Measurements from ENCODE around the gene ACOX3.

ACOX3 gene

DNA sequence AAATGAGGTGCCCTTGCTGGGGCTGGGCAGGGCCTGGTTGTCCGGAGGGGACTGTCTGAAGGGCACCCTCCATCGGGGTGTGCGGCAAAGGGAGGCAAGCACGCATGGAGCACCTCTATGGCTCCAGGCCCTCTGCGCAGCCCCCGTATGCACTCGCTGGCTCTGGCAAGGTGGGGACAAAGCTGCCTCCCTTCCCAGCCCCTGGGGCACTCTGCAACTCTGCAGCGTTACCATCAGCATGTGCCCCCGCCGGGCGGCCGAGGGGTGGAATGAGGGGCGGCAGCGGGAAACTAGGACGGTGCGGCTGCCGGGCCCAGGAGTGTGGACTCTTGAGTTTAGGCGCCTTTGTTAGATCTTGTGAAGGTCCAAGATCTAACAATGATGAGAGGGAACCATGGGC lies 26.5 kb upstream of the ACOX3 start:
- DNase-seq: no peak

DNA sequence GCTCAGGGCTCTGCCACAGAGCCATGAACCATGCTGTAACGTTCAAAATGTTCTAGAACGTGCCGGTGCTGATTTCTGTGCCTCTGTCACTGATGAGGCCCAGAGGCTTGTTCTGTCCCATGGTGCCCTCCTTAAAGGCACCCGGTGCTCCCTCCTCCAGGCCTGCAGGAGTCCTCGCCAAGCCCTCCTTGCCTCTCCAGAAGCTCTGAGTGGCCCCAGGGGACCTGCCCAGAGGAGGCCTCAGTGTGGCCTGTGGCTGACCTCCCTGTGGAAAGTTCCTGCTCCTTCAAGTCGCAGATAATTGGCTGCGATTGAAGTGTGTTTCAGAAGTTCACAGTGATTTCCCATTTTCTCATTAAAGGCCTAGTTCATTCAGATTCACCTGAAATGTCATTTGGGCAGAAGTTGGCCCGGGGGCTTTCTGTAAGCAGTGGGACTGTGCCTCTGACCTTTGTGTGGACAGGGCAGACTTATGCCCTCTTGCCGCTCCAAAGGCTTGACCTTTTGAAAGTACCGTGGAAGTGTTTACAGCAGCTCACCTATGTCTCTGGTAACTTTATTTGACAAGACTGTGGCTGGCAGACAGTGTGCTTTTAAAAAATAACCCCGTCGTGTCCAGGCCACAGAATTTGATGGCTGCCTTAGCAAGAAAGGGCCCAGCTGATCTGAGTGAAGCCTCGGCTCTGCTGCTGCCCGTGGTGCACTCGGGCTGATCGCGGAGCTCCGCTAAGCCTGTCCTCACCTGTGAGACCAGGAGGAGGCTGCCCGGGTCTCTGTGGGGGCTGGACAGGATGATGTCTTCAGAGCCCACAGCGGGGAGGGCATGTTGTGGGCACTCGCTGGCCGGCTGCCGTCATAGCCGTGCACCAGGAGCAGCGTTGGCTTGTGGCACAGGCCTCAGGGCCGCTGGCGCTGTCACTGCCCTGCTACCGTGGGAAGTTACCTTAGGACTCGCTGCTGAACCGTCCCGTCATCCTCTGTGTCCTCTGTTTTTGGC lies 25.4 kb upstream of the ACOX3 start:
- no peak for DNase-seq

DNA sequence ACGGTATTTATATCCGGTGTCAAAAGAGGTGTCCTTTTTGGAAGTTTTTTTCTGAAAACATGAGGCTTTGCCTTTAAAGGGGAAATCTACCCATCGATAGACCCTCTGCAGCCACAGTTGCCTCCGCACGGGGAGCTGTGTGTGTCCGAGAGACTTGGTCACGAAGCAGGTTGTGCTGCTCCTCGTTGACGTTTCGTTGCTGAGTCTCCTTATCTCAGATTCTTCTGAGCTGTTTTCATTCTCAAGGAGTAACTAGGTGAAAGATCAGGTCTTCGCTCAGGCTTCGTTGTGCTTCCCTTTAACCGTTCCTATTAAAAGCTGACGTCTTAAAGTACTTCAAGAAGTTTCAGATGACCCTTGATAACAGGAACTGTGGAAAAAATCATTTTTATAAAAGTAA lies 23.9 kb upstream of the ACOX3 start:
- no peak for DNase-seq

DNA sequence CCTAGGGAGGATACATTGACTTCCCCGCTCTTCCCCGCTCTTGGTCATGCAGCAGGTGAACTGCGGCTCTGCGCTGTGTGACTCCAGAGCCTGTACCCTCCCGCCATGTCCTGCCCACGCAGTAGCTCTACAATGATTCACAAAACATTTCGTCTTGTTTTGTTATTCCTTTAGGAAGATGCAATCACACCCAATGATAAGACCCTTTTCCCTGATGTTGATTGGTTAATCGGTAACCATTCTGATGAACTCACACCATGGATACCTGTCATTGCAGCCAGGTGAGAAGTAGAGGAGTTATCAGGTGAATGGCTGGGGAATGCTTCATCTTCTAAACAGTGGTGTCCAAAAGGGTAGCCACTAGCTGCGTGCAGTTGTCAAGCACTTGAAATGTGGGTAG lies 23.3 kb upstream of the ACOX3 start:
- no peak for DNase-seq

DNA sequence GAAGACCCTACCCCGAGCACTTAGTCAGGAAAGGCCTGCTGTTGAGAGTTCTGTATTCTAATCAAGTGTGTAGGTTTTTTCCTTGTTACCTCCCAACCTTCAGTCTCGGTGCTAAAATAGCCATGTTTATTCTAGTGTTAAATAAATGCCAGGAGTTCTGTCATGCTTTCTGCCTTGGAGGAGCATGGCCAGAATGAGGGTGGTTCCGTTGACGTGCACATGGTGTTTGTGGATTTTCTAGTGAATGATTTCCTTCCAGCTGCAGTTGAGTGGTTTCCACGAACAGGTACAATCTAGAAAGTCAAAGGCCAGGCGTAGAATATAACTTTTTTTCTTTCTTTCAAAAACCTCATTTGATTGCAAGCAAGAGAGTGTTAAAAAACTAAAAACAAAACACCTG lies 21.1 kb upstream of the ACOX3 start:
- DNase-seq: no peak

DNA sequence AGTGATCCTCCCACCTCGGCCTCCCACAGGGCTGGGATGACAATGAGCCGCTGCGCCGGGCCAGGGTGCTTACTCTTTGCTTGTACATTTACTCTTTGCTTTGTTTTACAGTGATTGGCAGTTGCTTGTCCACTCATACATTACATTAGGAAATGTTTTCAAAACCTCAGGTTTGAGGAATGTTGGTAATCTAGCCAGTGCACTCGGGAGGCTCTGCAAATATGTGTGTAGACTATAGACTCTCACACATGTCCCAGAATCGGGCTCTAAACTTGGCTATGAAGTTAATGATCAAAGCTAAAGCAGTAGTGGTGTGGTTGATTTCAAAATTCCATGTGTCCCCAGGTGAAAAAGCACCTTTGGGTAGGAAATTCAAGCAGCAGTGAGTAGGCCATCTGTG lies 20.6 kb upstream of the ACOX3 start:
- no peak for DNase-seq

DNA sequence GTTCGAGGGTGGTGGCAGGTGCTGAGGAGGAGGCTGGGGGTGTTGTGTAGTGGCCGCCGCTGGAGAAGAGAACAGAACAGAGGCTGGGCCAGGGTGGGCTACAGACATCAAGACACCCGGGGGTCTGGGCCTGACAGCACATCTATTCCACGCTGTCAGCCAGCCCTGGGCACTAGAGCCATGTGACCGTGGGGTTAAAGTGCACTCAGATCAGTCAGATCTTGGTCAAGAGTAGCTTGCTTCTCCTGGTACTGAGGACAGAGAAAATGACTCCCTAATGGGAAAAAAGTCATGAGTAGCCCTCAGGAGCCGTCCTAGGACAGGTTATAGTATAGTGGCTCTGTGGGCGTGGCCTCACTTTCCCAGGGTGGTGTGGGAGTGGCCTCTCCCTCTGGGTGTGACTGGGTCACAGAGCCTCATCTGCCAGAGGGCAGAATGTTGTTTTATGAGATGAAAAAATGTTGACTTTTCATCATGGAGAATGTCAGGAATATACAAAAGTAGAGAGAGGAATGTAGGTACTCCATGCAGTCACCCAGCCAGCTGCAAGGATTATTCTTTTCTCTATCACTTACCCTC lies 19.4 kb upstream of the ACOX3 start:
- peak; percentile 34 for DNase-seq

DNA sequence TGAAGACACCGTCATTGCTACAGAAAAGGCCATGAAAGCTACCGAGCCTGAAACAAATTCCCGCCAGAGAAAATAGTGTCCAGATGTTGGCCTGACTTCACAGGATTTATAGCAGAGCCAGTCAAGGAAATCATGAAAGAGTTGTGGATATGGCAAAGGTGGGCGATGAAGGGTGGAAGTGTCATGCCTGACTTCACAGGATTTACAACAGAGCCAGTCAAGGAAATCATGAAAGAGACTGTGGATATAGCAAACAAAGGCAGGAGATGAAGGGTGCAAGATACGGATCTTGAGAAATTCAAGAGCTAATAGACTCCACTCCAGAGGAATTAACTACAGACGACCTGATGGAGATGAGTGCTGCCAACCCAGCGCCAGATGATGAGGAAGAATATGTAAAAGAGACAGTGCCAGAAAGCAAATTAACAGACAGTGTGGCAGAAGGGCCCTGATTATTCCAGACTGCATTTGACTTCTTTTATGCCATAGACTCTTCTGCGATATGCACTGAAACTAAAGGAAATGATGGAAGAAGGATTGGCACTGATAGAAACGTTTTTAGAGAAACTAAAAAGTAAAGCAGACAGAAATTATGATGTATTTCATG lies 17.2 kb upstream of the ACOX3 start:
- DNase-seq: no peak

DNA sequence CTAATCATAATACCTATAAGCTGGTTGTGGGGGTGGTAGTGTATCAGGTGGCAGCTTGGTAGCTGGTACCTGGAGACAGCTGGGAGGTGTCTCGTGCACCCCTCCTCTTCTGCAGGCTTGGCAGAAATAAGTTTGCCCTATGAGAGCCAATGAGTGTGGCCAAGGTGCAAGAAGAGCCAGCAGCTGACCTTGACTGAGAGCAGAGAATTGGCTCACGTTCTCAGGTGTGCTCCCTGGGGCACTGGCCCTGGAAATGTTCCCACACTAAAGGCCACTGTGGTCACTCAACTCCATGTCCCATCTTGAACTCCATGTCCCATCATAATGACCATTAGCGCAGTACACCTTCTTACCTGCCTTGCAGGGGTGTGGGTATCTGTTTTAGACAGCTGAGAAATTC lies 13.4 kb upstream of the ACOX3 start:
- no peak for DNase-seq

DNA sequence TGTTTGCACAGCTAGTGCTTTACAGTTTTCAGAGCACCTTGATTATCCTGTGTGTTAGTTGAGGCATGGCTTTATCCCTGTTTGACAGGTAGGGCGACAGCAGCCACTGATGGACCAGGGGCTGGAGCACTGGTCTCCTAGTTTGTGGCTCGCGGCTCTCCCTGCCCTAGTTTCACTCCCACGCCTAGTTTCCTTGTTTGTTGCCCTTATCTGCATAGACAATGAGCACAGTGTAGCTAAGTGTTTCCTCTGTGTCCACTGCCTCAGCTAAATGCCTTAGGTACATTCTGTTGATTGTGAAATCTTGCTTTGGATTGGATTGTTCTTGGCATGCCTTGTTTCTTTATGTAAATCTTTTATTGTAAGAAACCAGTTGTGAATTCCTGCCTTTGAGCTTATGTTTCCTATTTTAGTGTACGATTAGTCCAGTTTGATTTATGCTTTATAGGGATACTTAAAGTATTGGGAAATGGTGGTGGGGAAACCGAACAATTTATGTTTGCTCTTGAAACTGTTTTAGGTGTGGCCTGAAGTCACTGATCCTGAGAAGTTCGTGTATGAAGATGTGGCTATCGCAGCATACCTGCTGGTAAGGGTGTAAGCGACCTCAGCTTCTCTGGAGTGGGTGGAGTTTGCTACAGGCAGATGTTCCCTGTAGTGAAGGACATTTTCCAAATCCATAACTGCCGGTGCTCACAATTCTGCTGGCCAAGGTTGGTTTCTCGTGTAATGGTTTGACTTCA lies 11.1 kb upstream of the ACOX3 start:
- no peak for DNase-seq

DNA sequence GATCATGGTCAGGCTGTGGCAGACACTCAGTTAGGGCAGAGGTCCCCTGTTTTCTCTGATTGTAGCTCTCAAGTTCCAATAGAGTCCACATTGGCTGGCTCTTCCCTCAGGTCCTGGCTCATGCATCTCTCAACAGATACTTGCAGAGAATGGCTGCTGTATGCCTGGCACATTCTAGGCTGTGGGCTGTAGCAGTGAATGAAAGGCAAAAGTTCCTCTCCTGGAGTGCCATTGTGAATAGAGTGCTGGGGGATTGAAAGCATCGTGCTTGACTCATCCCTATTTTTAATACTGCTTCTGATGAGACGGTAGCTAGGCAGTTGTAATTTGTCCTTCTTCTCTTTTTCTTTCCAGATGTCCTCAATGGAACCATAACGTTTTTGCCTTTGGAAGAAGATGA lies 5.6 kb upstream of the ACOX3 start:
- no peak for DNase-seq

DNA sequence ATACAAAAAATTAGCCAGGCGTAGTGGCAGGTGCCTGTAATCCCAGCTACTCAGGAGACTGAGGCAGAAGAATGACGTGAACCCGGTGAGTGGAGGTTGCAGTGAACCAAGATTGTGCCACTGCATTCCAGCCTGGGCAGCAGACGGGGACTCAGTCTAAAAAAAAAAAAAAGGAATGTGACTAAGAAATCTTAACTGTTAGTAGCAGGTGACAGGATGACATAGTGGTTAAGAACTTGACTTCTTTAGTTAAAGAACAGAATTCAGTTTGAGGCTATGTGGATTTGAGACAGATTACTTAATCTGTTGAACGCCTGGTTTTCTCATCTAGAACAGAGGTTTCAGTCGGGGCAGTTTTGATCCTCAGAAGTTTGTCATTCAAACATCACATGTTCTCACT lies 3.3 kb upstream of the ACOX3 start:
- no peak for DNase-seq

DNA sequence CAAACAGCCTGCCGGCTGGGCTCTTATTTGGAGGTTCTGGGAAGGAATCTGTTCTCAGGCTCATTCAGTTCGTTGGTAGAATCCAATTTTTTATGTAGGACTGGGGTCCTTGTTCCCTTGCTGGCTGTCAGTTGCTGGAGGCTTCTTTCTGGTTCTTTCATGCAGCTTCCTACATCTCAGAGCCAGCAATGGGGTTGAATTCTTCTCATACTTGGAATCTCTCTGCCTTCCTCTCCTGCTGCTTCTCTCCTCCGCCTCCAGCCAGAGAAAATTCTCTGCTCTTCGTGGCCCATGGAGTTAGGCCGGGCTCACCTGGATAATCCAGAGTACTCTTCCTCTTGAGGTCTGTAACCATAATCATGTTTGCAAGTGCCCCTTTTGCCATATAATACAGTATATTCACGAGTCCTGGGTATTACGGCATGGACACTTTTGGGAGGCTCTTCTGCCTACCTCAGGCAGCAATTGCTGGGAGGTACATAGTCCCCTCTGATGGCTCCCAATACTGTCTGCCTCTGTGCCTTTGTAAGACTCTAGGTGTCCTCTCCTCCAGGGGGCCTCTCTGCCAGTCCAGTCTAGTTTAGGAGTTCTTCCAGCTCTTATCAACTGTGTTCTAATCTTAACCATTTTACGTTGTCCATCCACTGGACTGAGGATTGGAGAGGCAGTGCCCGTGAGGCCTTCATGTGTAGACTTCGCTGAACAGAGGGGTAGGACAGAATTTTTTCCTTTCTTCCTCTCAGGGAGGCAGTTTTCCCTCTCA lies 2.3 kb upstream of the ACOX3 start:
- no peak for DNase-seq

DNA sequence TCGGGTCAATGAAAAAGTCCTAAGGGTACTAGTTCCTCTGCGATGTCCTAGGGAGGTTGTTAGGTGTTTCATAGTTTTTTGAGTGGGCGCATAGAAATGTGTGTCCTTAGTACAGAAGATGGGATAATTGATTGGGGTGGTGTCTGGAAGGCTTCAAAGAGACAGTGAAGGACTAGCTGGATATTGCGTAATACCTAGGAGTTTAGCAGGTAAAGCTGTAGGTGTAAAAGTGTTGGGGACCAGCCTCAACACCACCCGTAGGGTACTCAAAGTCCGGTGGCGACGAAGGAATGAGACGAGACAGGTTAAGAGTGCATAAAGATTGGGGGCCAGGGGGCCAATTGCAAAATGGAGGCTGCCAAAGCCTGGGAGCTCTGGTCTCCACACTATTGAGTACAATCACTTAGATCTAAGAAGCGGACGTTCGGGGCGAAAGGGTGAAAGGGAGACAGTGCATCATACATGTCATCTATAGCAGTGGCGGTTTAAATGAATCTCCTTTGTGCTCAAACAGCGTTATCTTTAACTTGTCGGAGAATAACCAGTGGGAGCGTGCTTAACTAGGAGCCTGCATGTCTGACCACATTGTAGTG lies 1.1 kb upstream of the ACOX3 start:
- no peak for DNase-seq

DNA sequence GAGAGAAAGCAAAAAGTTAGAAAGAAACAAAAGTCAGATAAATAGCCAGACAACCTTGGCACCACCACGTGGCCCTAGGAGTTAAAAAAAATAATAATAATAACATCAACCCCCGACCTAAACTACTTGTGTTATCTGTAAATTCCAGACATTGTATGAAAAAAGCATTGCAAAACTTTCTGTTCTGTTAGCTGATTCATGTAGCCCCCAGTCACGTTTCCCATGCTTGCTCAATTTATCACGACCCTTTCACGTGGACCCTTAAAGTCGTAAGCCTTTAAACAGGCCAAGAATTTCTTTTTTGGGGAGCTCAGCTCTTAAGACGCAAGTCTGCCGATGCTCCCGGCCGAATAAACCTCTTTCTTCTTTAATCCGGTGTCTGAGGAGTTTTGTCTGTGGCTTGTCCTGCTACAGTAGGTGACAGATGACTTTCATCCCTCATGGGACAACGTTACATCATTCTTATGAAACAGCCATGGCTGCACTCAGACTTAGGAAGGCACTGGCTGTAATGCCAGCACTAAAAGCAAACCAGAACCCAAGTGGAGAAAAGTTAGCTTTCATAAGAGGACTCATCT lies 520 bp downstream of the ACOX3 start:
- DNase-seq: no peak

DNA sequence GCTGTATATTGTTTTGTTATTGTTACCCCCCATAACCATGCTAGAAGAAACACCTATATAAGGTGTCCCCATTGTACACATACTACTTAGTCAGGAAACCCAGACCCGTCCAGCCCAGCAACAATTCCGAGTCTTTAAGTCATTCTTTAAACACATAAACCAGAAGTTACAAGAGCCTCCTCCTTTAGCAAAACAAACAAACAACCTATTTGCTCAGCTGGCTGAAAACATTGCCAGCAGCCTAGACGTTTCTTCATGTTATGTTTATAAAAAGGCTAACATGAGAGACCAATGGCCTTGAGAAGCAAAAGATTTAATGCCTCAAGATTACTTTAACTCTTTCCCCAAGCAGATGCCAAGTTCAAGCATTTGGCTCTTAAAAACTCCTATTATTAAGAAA lies 1.4 kb downstream of the ACOX3 start:
- DNase-seq: no peak

DNA sequence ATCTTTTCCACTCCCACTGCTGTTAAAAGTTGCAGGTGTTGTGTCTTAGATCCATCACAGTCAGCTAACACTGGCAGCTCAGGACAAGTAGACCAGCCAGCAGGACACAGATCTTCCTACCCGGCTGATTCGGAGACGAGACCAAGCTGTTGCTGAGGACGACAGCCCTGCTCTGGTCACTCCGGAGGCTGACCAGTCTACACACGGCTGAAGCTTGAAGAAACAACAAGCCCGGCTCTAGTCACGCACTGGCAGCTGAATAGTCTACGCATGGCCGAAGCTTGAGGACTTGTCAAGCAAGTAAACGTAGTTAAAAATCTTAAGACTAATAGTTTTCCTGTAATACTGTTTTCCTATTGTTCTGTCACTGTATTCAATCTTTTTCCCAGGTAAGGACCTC lies 1.8 kb downstream of the ACOX3 start:
- DNase-seq: no peak

DNA sequence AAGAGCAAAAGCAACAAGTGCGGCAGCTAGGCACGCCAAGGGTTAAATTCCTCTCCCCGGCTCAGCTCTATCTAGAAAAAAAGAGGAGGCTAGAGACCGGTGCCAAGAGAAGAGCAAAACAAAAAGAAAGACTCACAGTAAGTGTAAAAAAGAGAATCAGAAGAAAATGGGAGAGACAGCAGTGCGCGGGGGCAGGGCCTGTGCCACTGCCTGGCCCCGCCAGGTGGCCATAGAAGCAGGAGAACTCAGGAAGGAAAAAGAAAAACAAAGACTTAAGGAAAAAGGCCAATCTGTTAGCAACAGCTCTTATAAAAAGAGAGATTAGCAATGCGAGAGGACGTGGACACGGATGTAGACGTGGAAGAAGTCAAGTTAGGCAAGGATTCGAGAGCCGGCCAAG lies 3.2 kb downstream of the ACOX3 start:
- DNase-seq: no peak

DNA sequence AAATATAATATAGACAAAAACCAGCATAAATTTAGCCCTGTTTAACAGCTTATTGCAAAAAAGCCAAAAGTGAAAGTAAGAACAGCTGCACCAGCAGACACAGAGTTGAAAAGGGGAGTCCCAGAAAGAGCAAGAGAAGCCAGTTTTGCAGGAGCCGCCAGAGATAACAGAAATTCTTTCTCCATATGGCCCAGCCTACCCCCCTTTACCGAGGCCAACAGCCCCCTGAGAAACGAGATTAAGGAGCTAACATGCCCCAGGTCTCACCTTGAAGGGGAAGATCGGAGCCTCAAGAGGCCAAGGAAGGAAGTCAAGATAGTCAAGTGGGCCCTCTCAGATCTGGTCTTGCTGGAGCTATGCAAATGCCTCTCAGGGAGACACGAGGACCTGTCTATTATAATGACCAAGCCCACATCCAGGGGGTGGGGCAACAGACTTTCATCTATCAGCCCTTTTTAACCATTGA lies 4.8 kb downstream of the ACOX3 start:
- no peak for DNase-seq

DNA sequence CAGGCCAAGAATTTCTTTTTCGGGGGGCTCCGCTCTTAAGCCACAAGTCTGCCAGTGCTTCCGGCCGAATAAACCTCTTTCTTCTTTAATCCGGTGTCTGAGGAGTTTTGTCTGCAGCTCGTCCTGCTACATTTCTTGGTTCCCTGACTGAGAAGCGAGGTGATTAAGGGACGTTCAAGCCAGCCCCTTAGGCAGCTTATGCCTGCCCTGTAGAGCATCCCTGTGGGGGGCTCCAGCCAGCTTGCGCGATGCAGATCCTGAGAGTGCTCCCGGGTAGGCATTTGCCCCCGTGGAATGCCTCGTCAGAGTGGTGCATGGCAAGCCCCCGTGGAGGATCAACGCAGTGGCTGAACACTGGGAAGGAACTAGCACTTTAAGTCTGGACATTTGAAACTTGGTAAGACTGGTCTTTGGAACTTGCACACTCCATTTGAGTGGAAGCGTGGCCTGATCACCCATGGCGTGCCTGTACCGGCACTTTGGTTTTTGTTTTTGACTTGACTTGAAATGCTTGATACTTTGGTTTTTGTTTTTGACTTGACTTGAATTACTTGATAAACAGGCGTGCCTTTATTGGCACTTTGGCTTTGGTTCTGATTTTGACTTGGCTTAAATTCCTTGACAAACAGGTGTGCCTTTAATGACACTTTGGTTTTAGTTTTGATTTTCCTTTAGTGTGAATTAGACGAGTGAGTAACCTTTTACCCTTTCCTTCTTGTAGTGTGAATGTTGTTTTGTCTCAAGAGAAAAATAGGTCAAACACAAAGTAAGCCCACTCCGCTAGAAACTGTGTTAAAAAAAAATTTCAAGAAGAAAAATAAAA lies 6.1 kb downstream of the ACOX3 start:
- no peak for DNase-seq

DNA sequence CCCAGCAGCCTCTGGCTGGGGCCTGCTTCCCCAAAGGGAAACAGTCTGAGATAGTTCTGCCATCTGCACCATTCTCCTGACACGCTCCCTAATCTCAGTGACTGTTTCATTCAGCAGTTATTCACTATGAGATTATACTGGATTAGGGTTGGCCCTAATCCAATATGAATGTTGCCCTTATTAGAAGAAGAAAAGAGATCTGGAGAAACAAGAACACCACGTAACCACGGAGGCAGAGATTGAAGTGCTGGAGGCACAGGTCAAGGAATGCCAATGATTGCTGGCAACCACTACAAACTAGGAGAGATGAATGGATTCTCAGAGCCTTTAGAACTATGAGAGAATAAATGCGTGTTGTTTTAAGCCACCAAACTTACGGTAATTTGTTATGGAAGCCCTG lies 7.4 kb downstream of the ACOX3 start:
- DNase-seq: no peak

All from EL (cell line).